Measurements from ENCODE around the gene UBQLN2.
A peak's percentile ranks its signal among the peaks of the same experiment; 100 is the strongest.

Gene UBQLN2

GRCh38 chrX:56564164-56564885, 898 bp downstream of the UBQLN2 start:
- TF ChIP-seq CTCF (conservative IDR thresholded peaks at IDR 0.05; ENCODE audit: low read depth, low read length): no peak
- peak overlapping the region; percentile 69 for H3K4me3 ChIP-seq (ENCODE audit: low read length)
- peak; percentile 52 for DNase-seq (ENCODE audit: low read depth)

- peak overlapping the region; percentile 69 for H3K4me3 ChIP-seq (ENCODE audit: low read length)
- no peak for DNase-seq (ENCODE audit: low read depth)
- no peak for TF ChIP-seq CTCF (conservative IDR thresholded peaks at IDR 0.05; ENCODE audit: low read depth, low read length)
These were observed 1.8 kb downstream of the UBQLN2 start for GRCh38 chrX:56564921-56565840.

GRCh38 chrX:56569378-56570057, 6.1 kb downstream of the UBQLN2 start:
- H3K4me3 ChIP-seq (ENCODE audit: low read length): no peak overlapping the region
- TF ChIP-seq CTCF (conservative IDR thresholded peaks at IDR 0.05; ENCODE audit: low read depth, low read length): no peak
- no peak for DNase-seq (ENCODE audit: low read depth)

- no peak overlapping the region for H3K4me3 ChIP-seq (ENCODE audit: low read length)
- TF ChIP-seq CTCF (conservative IDR thresholded peaks at IDR 0.05; ENCODE audit: low read depth, low read length): no peak
- DNase-seq (ENCODE audit: low read depth): no peak
These were observed 9.5 kb downstream of the UBQLN2 start for GRCh38 chrX:56572975-56573374.

- no peak for TF ChIP-seq CTCF (conservative IDR thresholded peaks at IDR 0.05; ENCODE audit: low read depth, low read length)
- no peak for DNase-seq (ENCODE audit: low read depth)
- H3K4me3 ChIP-seq (ENCODE audit: low read length): no peak overlapping the region
These were observed 11.4 kb downstream of the UBQLN2 start for GRCh38 chrX:56574861-56575260.

GRCh38 chrX:56576721-56577120, 13.3 kb downstream of the UBQLN2 start:
- no peak for DNase-seq (ENCODE audit: low read depth)
- TF ChIP-seq CTCF (conservative IDR thresholded peaks at IDR 0.05; ENCODE audit: low read depth, low read length): no peak

More at GRCh38 chrX:56576721-56577120, 13.3 kb downstream of the UBQLN2 start:
- H3K4me3 ChIP-seq (ENCODE audit: low read length): no peak overlapping the region
